Activated T-cell treated with anti-CD3 and anti-CD28 coated beads for 24 hours (primary cell): Measurements from ENCODE around the gene PDZD7.

ENCODE experiments used
- DNase-seq: peaks from one replicate; pipeline ENCODE4 v3.0.0-alpha.2; 2020; ENCODE audit warnings: low read depth

PDZD7 gene

DNA sequence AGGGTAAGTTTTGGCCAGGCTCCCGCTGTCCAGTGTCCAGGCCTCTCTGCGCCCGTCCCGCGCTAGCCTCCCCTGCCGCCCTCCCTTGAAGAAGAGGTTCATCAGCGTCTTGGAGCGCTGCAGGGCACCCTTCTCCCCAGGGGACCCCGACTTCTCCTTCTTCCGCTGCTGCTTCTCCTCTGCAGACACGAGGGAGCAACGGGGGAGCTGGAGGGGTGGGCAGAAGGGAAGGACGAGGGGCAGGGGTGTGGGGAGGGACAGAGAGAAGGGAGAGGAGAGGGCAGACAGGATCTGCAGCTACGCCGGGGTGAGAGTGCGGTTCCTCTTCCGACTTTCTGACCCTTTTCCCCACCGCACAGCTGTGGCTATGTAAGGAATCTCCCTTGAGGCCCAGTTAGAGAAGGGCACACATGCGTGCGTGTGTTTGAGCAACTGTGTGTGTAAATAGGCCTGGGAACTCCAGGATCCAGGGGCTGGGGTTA is 12.8 kb downstream of the PDZD7 start:
- DNase-seq, result no peak

DNA sequence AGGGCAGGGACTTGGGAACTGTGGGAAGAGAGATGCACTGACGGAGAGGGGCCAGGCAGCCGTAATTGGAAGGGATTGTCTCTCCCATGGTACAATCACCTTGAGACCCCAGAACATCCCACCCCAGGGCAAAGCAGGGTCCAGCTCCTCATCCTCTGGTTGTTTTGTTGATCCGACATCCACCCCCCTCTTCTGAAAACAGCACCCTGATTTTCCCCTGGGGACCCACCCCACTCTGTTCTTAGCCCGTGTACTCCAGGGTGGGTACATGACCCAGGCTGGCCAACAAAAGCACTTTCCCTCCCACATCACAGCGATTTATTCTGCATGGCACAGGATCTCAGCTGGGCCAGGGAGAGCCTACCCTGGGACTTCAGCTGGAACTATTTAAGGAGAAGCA is 14.1 kb downstream of the PDZD7 start:
- DNase-seq, result no peak

DNA sequence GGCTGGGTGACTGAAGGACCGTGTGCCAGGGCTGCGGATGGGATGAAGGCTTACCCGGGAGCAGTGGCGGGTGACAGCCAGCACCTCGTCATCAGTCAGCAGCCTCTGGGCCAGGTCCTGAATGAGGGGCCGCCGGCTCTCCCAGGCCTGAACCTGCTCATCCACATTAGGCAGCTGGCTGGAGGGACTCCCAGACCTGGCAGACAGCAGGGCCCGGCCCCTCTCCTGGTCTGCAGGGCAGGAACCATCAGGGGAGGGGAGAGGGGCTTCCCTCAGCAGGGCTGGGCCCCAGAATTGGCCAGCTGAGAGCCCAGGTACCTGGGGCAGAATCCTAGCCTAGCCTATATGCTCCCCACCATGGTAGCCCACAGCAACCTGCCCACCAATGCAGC is 15.4 kb downstream of the PDZD7 start:
- DNase-seq, result no peak

DNA sequence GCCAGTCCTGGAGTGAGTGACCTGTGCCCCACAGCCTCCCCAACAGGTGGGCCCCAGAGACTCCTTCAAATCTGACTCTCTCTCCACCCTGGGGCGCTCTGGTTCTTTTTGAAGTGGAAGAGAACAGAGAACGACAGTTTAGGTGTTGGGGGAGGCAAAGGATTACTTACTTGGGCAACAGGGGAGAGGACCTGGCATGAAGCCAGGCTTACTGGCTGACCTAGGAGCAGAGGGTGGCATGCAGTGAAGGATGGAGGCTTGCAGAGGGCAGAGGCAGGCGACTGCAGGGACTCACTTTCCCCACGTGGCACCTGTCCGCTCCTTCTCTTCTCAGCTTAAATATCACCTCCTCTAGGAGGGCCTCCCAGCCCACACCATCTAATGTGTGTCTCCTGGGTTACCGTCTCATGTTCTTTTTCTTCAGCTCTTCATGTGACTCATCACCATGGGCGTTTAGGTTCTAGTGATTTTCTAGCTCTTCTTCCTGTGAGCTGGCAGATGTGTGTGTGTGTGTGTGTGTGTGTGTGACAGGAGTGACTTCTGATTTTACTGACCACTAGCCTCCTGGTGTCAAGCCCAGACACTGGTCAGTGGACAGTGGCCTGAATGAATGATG is 15.9 kb downstream of the PDZD7 start:
- DNase-seq, result no peak

DNA sequence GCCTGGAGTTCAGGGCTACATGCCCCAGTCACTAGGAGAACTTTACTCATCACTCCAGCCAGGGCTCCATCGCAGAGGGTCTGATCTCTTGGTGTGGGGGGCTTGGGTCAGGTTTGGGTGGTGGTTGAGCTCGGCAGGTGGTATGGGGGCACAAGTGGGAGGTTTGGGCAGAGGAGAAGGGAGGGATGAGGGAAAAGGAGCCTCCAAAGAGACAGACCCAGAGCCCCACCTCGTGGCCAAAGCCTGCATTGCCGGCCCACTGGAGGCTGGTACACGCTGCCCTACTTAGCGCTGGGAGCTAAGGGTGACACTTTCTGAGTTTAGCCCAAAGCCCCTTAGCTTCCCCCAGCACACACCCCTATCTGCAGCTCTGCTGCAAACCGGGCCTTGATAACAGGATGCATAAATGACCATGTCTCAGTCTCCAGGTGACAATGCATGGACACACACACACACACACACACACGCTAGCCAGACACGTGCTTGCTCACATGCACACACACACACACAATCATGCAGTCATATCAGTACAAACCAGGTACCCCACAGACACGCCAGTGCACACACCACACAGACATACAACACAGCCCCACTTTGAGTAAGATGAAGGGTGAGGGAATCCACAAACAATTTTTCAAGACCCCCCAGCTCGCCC is 16.6 kb downstream of the PDZD7 start:
- DNase-seq, result peak; percentile 63

DNA sequence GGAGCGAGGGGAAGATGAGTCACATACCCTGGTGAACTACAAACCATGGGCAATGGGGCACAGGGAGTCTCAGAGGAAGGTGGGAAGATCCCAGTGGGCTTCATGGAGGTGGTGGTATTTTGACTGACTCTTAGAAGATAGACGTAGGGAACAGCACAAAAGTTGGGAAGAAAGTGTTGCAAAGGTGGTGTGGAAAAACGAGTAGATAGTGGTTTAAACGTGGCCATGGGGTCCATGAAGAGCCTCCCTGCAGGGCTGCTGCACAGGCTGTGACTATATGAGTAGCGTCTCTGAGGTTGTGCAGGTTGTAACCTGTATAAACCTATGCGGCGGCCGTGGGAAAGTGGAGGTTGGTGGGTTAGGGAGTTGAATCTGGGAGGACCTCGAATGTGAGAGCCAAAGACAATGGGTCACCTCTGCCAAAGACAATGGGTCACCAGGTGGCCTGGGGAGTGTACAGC is 17.5 kb downstream of the PDZD7 start:
- no peak for DNase-seq

DNA sequence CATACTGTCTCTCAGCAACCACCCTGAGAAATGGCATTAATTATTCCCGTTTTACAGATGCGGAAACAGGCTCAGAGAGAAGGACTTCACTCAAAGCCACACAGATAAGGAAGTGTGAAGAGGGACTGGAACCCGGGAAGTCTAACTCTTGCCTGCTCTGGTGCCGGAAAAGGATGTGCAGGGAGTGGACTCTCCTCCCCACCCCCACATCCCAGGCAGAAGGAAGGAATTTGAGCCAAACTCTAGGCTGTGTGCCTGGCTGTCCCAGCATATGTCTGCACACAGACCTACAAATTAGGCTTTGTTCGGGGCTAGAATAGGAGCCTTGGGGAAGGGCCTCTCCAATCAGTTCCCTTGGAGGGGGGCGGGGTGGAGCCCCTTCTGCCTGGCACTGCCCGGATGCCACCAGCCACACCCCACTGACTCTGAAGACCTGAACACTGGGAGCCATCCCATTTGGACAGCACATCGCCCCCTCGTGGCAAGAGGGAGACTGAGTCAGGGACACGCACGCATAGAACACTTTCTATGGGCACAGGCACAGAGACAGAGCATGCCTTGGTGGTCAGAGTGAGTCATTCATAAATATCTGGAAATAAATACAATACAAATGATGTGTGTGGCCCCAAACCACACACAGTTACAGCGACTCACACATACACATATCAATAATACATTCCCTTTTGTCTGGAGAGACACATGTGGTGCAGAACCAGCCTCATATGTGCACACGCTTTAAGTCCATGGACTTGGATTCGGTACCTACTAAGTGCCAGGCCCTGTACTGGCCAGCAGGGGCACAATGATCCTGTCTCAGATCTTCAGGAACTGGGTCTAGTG is 18.2 kb downstream of the PDZD7 start:
- DNase-seq, result peak; percentile 70

DNA sequence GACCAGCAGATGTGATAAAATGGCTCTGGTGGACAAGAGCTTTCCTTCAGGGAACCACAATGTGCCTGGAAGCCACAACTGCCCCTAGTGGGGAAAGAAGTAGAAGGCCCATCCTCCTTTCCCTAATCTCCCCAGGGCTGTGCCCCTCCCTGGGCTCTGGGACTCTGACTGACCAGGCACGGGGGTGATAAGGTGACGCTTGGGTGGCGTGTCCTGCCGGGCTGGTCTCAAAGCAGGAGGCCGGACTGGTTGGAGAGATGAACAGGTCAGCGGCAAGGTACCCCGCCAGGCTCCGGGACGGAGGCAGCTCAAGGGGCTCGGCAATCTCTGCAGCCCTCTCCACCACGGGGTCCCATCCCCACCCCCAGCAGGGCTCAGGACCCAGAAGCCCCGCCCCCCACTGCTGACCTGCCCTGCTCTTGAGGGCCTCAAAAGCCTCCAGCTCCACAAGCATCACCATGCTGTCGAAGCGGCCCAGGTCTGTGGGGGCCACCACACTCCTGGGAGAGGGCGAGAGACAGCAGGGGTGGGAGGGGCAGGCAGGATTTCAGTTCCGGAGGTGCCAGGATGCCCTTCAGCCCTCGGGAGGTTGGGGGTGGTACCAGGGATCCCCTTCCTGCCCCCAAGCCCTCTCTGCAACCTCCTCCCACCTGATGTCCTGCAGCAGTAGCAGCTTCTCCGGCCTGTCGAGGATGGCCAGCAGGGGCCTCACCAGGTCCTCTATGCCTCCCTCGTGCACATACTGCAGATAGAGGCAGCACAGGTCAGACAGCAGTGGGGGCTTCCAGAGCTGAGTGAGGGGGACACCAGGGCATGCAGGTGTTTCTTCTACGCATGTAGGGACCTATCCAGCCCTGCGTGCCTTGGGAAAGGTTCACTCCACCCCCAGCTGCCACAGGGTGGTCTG is 19.2 kb downstream of the PDZD7 start:
- DNase-seq, result no peak

DNA sequence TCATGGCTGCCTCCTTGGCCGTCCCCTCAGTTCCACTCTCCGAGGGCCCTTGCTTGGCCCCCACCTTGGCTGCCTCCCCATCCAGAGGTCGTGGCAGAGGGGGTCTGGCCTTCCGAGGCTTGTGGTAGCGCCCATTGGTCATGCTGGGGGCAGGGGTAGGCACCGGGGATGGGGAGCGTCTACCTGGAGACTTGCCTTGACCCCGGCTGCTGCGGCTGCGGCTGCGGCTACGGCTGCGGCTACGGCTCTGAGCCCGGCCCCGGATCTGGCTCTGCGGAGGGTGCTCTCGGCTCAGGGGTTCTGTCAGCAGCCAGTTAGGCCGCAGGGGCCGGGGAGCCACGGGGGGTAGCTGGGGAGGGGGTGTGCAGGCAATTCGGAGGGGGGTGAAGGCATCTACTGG is 20.6 kb downstream of the PDZD7 start:
- no peak for DNase-seq

DNA sequence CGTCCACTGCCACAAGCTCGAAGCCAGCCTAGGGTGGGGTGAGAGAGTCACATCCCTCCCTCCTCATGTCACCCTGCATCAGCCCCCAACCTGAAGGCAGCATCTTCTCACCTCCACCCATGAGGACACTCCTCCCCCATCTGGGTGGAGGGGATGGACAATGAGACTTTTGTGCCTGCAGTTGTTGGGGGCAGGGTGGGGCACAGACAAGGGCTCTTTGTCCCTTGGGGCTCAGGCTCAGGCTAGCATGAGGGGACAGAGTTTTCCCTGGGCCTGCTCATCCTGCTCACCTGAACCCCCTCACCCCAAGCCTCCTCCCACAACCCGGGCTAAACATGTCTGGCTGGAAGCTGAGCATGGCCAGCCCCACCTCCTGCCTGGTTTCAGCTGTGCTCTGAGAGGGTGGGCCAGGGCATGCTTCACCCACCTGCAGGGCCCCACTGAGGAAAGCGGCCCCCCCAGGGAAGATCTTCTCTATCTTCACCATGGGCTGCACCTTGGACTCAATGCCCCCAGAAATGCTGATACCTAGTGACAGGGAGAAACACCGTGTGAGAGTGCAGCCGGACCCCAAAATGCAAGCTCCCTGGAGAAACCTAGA is 22.0 kb downstream of the PDZD7 start:
- DNase-seq, result no peak

DNA sequence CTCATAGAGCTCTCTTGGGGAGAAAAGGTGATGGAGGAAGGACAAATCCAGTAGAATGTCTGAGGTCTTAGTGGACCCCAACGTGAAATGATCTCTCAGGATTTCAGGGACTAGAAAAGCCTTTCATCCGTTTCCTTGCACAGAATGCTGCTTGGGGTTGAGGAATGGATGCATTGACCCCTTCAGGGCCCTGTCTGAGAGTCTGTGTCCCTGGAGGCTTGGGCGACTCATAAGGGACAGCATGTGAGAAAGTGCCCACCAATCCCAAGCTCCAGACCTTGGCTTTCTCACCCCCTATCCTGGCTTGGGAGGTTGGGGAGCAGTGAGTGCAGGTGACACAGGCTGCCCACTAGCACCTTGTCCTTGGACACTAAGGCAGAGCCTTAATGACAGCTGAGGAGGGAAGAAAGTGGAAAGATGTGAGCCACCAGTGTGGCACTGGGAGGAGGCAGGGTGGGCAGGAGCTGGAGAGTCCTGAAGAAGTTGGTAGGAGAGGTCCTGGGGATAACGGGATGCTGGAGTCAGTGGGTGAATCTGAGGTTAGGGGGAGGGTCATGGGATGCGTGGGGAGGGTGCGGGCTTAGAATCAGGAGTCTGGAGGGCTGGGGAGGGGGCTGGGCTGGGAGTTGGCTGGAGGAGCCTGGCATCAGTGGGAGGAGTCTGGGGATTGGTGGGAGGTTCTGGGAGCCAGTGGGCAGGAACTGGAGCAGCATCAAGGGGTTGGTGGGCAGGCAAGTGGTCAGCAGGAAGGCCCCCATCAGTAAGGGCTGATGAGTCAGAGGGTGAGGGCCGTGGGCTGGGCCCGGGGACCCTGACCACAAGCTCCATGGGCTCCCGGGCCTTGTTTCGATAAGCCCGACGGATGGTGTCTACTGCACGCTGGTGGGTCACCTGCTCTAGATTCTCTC is 22.8 kb downstream of the PDZD7 start:
- DNase-seq, result no peak

DNA sequence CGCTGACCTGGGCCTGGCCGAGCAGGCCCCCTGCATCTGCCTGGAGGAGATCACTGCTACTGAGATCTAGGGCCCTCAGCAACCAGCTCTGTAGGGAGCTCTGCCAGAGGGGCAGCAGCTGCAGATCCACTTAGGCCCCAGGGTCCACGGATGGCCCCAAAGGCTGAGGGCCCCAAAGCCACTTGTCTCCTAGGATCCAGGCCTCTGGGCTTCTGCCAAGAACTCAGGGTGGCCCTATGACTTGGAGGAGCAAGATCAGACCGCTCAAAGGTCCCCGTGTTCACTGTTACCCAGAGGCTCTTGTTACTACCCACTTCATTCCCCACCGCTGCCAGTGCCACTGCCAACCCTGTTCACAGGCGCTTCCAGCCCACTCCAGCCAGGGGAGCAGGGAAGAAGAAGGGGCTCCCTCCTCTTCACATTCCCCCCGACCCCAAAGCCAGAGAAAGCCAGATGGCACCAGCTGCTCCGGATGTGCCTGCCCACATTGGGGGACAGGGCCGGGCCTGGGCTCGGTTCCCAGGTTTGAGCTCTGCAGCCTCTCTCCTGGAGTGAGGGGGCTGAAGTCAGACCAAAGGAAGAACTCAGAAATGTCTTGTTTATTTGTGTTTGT is 23.7 kb downstream of the PDZD7 start:
- DNase-seq, result no peak

DNA sequence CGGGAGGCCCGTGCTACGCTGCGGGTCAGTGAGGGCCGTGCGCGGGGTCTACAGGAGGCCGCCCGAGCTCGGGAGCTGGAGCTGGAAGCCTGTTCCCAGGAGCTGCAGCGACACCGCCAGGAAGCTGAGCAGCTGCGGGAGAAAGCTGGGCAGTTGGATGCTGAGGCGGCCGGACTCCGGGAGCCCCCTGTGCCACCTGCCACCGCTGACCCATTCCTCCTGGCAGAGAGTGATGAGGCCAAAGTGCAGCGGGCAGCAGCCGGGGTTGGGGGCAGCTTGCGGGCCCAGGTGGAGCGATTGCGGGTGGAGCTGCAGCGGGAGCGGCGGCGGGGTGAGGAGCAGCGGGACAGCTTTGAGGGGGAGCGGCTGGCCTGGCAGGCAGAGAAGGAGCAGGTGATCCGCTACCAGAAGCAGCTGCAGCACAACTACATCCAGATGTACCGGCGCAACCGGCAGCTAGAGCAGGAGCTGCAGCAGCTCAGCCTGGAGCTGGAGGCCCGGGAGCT is 24.3 kb downstream of the PDZD7 start:
- DNase-seq, result no peak

DNA sequence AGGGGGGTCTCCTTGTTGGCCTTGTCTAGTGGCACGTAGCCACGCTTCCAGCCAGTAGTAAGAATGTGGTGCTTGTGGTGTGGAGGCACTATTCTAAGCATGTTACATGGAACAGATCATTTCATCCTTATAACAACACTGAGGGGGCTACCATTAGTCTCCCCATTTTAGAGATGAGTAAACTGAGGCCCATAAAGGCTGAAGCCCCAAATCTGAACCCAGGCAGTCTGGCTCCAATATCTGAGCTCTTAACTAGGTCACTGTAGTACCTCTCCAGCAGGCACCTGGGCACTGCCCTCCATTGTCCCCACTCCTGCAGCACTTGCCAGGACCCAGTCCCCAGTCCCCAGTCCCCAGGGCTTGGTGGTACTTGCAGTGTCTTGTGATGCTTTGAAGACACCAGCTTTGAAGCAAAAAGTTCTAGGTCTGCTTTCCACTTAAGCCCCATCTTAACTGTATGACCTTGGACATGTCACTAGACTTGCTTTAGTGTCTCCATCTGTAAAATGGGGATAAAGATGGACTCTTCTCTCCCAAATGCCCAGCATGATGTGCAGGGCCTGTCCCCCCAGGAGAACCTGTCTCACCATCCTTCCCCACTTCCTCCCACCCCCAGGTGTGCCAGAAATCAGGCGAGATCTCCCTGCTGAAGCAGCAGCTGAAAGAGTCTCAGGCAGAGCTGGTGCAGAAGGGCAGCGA is 24.9 kb downstream of the PDZD7 start:
- no peak for DNase-seq

DNA sequence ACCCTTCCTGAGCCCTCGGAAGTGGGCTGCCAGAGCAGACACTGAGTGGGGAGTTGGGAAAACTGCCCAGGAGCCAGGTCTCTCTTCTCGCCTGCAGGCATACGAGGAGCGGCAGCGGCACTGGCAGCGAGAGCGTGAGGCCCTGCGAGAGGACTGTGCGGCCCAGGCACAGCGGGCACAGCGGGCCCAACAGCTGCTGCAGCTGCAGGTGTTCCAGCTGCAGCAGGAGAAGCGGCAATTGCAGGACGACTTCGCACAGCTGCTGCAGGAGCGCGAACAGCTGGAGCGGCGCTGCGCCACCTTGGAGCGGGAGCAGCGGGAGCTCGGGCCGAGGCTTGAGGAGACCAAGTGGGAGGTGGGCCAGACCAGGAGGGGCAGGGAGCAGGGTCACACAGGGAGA is 25.6 kb downstream of the PDZD7 start:
- no peak for DNase-seq

DNA sequence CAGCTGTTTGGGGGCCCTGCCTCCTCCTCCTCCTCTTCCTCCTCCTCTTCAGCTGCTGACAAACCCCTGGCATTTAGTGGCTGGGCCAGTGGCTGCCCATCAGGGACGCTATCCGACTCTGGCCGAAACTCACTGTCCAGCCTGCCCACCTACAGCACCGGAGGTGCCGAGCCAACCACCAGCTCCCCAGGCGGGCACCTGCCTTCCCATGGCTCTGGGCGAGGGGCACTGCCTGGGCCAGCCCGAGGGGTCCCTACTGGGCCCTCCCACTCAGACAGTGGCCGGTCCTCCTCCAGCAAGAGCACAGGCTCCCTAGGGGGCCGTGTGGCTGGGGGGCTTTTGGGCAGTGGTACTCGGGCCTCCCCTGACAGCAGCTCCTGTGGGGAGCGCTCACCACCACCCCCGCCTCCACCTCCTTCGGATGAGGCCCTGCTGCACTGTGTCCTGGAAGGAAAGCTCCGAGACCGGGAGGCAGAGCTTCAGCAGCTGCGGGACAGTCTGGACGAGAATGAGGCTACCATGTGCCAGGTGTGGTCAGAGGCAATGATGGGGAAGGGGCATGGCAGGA is 27.2 kb downstream of the PDZD7 start:
- DNase-seq, result no peak

DNA sequence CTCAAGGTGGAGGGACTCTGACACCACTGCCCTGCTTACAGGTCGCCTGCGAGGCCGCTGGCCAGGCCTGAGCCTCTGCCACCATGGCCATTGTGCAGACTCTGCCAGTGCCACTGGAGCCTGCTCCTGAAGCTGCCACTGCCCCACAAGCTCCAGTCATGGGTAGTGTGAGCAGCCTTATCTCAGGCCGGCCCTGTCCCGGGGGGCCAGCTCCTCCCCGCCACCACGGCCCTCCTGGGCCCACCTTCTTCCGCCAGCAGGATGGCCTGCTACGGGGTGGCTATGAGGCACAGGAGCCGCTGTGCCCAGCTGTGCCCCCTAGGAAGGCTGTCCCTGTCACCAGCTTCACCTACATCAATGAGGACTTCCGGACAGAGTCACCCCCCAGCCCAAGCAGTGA is 28.5 kb downstream of the PDZD7 start:
- no peak for DNase-seq

DNA sequence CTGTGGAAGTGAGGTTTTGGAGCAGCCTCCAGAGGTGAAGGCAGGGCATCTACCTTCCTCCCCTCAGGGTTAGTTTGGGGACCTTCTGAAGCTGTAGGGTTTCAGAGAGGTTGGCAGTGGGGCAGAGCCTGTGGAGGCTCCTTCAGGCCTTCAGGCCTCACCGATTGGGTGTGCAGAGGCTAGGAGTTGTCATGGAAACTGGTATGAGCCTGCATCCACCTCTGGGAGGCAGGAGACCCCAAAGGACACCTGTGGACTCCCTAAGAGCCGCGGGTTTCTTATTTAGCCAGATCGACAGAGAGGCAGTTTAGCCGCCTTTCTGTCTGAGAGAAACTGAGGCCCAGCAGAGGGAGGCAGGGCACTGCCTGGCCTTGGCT is 29.3 kb downstream of the PDZD7 start:
- no peak for DNase-seq
